ENCODE data around the gene BRS3.

DNA sequence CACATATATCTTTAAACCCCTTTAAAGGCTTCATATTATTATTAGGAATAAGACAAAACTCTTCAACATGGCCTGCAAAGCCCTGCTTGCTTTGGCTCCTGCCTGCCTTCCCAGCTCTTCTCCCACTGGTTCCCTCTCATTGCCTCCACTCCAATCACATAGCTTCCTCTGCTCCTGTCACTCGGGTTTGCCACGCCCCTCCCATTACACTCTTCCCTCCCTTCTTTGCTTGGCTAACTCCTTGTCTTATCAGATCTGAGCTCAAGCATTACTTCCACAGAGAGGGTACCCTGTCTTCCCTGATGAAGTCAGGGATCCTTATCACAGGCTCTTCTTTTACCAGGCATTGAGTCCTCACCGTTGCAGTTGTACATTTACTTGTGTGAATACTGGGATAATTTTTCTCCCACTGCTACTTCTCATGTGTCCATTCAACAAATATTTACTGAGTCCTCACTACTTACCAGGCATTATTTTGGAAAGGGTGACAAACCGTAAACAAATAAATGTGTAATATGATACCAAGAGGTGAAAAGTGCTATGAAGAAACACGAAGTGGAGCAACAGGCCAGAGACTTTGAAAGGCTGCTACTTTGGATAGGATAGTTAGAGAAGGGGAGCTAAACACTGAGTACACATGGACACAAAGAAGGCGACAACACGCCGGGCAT lies 41.0 kb downstream of the BRS3 start:
- no peak for TF ChIP-seq EZH2 (IDR thresholded peaks at IDR 0.05; ENCODE audit: low read length, missing control alignments)
- TF ChIP-seq, protein P1, sequence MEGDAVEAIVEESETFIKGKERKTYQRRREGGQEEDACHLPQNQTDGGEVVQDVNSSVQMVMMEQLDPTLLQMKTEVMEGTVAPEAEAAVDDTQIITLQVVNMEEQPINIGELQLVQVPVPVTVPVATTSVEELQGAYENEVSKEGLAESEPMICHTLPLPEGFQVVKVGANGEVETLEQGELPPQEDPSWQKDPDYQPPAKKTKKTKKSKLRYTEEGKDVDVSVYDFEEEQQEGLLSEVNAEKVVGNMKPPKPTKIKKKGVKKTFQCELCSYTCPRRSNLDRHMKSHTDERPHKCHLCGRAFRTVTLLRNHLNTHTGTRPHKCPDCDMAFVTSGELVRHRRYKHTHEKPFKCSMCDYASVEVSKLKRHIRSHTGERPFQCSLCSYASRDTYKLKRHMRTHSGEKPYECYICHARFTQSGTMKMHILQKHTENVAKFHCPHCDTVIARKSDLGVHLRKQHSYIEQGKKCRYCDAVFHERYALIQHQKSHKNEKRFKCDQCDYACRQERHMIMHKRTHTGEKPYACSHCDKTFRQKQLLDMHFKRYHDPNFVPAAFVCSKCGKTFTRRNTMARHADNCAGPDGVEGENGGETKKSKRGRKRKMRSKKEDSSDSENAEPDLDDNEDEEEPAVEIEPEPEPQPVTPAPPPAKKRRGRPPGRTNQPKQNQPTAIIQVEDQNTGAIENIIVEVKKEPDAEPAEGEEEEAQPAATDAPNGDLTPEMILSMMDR (conservative IDR thresholded peaks at IDR 0.05 in 1 of 2, IDR thresholded peaks at IDR 0.05 in 1 of 2; ENCODE audit: low read depth in 1 of 2, low read length in 2 of 2): no peak
